Measurements from ENCODE around the gene GPBAR1.
A peak's percentile ranks its signal among the peaks of the same experiment; 100 is the strongest.

The GPBAR1 gene

GRCh38 chr2:218292048-218293014 is 31.5 kb downstream of the GPBAR1 start, which contains the start of gene TMBIM1:
TSS of gene TMBIM1 (minus strand) at chr2:218292503. CDS start at chr2:218282141, 10,362 bp downstream.
- H3K9me3 Mint-ChIP-seq: no peaks in the 10 kb centered on the region
- H3K36me3 Mint-ChIP-seq: peaks cover 1 to 6% of the 10 kb centered on the region in 2 donors
- H3K4me1 Mint-ChIP-seq: peaks cover 36 to 76% of the 10 kb centered on the region in 2 donors
- DNase-seq (peak; percentile 78), ATAC-seq (replicated peaks) (peak; percentile 85 to 86)
- peak within 1 kb of the TSS; percentile 85 for H3K27ac Mint-ChIP-seq
- H3K4me3 Mint-ChIP-seq: peak within 1 kb of the TSS; percentile 91
- H3K27me3 Mint-ChIP-seq: no peaks in the 10 kb centered on the region

DNA sequence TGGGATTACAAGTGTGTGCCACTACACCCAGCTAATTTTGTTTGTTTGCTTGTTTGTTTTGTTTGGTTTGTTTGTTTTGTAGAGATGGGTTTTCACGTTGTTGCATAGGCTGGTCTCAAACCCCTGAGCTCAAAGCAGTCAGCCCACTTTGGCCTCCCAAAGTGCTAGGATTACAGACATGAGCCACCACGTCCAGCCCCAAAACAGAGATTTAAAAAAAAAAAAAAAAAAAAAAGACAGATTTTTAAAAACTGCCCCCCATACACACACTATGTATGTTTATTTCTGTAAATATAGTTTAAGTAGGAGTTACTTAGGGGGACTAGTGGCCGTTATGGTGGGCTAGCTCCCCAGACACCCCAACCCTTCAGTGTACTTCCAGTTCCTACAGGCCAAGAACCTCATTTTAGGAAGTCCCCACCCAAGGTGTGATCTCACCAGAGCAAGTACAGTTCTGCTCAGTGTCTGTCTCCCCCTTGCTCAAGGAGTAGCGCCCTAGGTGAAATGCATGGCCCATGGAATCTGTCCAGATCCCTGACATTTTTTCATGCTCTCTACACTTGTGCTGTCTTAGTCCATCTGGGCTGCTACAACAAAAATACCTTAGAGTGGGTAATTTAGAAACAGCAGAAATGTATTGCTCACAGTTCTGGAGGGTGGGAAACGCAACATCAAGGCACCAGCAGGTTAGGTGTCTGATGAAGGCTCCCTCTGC is 33.1 kb downstream of the GPBAR1 start:
- Mint-ChIP-seq H3K9me3 (no peaks in the 10 kb centered on the region), H3K27me3 (no peaks in the 10 kb centered on the region), H3K36me3 (peaks cover 0 to 3% of the 10 kb centered on the region in 2 donors), H3K4me3 (peak overlapping the region in 1 of 2 donors; percentile 17), H3K27ac (no peak overlapping the region), H3K4me1 (peaks cover 26 to 63% of the 10 kb centered on the region in 2 donors)
- DNase-seq (no peak), ATAC-seq (replicated peaks) (no peak)

DNA sequence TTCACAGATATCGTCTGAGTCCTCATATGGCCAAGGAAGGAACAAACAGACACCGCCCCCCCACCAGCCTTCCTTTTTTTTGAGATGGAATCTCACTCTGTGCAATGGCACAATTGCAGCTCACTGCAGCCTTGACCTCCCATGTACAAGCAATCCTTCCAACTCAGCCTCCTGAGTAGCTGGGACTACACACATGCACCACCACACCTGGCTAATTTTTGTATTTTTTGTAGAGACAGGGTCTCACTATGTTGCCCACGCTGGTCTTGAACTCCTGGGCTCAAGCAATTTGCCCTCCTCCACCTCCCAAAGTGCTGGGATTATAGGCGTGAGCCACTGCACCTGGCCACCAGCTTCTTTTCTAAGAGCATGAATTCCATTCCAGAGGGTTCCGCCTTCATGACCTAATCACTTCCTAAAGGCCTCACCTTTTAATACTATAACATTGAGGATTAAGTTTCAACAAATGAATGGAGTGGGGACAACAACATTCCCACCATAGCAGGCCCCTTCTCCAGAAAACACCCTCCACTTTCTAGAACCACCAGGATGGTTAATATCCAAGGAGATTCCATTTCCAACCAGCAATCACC is 33.7 kb downstream of the GPBAR1 start:
- no peak overlapping the region for H3K27ac Mint-ChIP-seq
- no peaks in the 10 kb centered on the region for H3K9me3 Mint-ChIP-seq
- peaks cover 23 to 56% of the 10 kb centered on the region in 2 donors for H3K4me1 Mint-ChIP-seq
- no peaks in the 10 kb centered on the region for H3K36me3 Mint-ChIP-seq
- H3K4me3 Mint-ChIP-seq: no peak overlapping the region
- DNase-seq (no peak), ATAC-seq (replicated peaks) (no peak)
- no peaks in the 10 kb centered on the region for H3K27me3 Mint-ChIP-seq

DNA sequence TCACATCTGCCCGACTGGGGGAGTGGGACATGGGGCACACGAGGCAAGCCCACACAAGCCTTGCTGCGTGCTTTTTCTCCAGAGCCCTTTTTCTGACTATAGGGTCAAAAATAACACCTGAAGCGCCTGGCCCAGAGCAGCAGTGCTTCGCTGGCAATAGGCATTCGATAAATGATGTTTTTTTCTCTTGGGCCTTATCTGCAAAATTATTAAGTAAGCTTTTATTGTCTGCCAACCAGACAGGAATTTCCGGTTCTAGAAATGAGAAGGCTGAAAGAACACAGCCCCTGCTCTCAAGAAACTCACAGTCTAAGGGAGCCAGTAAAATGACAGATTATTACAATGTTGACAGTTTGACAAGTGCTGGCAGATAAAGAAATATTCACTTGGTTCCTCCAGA is 34.2 kb downstream of the GPBAR1 start:
- ATAC-seq (replicated peaks) (no peak), DNase-seq (no peak)
- Mint-ChIP-seq H3K4me3 (no peak overlapping the region), H3K27me3 (no peaks in the 10 kb centered on the region), H3K4me1 (peaks cover 19 to 51% of the 10 kb centered on the region in 2 donors), H3K27ac (peak overlapping the region; percentile 48), H3K36me3 (no peaks in the 10 kb centered on the region), H3K9me3 (no peaks in the 10 kb centered on the region)

DNA sequence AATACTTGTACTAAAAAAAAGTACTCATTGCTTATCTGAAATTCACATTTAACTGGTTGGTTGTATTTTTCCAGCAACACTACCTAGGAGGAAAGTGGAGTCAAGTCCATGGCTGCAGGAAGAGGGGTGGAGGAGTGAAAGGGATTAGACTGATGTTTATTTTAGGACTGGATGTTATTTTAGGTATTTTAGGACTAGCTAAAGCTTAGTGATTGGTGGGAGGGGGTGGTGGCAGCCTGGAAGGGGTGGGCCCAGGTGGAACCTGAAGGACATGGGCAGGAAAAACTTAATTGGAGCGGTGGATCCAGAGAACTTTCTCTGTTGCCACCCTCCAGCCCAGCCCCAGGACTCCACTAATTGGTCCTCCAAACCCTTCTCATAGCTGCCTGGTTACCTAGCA is 35.4 kb downstream of the GPBAR1 start:
- Mint-ChIP-seq H3K9me3 (no peaks in the 10 kb centered on the region), H3K4me1 (peaks cover 12 to 41% of the 10 kb centered on the region in 2 donors), H3K36me3 (no peaks in the 10 kb centered on the region), H3K27me3 (no peaks in the 10 kb centered on the region), H3K4me3 (no peak overlapping the region), H3K27ac (no peak overlapping the region)
- no peak for DNase-seq
- no peak for ATAC-seq (replicated peaks)

DNA sequence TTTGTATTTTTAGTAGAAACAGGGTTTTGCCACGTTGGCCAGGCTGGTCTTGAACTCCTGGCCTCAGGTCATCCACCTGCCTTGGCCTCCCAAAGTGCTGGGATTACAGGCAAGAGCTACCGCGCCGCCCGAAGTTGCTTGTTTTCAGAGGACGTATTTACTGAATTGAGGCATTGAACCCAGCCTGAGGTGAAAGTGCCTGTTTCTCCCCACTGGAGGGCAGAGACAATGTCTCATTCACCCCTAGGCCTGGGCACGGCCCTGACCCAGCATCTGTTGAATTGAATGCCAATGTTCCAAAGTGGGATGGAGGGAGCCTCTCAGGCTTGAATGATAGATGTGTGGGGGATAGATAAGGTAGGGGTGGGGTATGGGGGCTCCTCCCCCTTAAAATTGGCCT is 36.0 kb downstream of the GPBAR1 start:
- H3K4me3 Mint-ChIP-seq: no peak overlapping the region
- H3K9me3 Mint-ChIP-seq: no peaks in the 10 kb centered on the region
- H3K27me3 Mint-ChIP-seq: no peaks in the 10 kb centered on the region
- DNase-seq: no peak
- H3K36me3 Mint-ChIP-seq: no peaks in the 10 kb centered on the region
- H3K4me1 Mint-ChIP-seq: peaks cover 7 to 40% of the 10 kb centered on the region in 2 donors
- no peak for ATAC-seq (replicated peaks)
- no peak overlapping the region for H3K27ac Mint-ChIP-seq

GRCh38 chr2:218298314-218298875 is 37.6 kb downstream of the GPBAR1 start:
- Mint-ChIP-seq H3K36me3 (no peaks in the 10 kb centered on the region), H3K9me3 (no peaks in the 10 kb centered on the region), H3K27me3 (no peaks in the 10 kb centered on the region), H3K4me1 (peaks cover 6 to 28% of the 10 kb centered on the region in 2 donors), H3K27ac (no peak overlapping the region), H3K4me3 (no peak overlapping the region)
- no peak for DNase-seq
- ATAC-seq (replicated peaks): no peak

DNA sequence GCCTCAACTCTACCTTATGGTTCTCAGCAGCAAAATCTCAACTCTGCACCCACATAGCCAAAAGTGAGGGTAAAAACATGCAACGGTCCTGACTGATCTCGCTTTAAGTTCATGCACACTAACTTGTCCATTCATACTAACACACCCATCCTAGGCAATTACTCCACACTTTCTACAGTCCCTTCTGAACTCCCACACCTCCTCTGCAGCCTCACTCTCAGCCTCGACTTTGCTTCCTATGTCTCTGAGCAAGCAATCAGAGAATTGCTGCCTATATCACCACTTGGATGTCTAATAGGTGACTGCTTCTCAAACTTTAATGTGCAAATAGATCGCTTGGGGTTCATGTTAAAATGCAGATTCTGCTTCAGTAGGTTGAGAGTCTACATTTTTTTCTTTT is 39.3 kb downstream of the GPBAR1 start:
- no peaks in the 10 kb centered on the region for H3K9me3 Mint-ChIP-seq
- H3K4me1 Mint-ChIP-seq: peaks cover 3 to 10% of the 10 kb centered on the region in 2 donors
- no peak for DNase-seq
- no peak overlapping the region for H3K4me3 Mint-ChIP-seq
- no peaks in the 10 kb centered on the region for H3K36me3 Mint-ChIP-seq
- H3K27me3 Mint-ChIP-seq: no peaks in the 10 kb centered on the region
- H3K27ac Mint-ChIP-seq: no peak overlapping the region
- ATAC-seq (replicated peaks): no peak

- Mint-ChIP-seq H3K27ac (peak overlapping the region; percentile 42), H3K9me3 (no peaks in the 10 kb centered on the region), H3K4me1 (peaks cover 2 to 7% of the 10 kb centered on the region in 2 donors), H3K27me3 (no peaks in the 10 kb centered on the region), H3K36me3 (no peaks in the 10 kb centered on the region), H3K4me3 (no peak overlapping the region)
- peak; percentile 79 for DNase-seq
- ATAC-seq (replicated peaks): peak; percentile 97 to 98
Observed at GRCh38 chr2:218301176-218301819, 40.5 kb downstream of the GPBAR1 start.

GRCh38 chr2:218305383-218305782 is 44.6 kb downstream of the GPBAR1 start:
- H3K27ac Mint-ChIP-seq: no peak overlapping the region
- H3K27me3 Mint-ChIP-seq: no peaks in the 10 kb centered on the region
- ATAC-seq (replicated peaks) (no peak), DNase-seq (no peak)
- H3K9me3 Mint-ChIP-seq: no peaks in the 10 kb centered on the region
- peaks cover 4 to 7% of the 10 kb centered on the region in 2 donors for H3K4me1 Mint-ChIP-seq
- no peak overlapping the region for H3K4me3 Mint-ChIP-seq
- H3K36me3 Mint-ChIP-seq: no peaks in the 10 kb centered on the region

GRCh38 chr2:218306184-218306920 is 45.5 kb downstream of the GPBAR1 start:
- H3K4me3 Mint-ChIP-seq: no peak overlapping the region
- H3K27me3 Mint-ChIP-seq: no peaks in the 10 kb centered on the region
- no peak for DNase-seq
- ATAC-seq (replicated peaks): no peak
- no peak overlapping the region for H3K27ac Mint-ChIP-seq
- peaks cover 1 to 4% of the 10 kb centered on the region in 2 donors for H3K4me1 Mint-ChIP-seq
- H3K36me3 Mint-ChIP-seq: no peaks in the 10 kb centered on the region
- H3K9me3 Mint-ChIP-seq: no peaks in the 10 kb centered on the region

DNA sequence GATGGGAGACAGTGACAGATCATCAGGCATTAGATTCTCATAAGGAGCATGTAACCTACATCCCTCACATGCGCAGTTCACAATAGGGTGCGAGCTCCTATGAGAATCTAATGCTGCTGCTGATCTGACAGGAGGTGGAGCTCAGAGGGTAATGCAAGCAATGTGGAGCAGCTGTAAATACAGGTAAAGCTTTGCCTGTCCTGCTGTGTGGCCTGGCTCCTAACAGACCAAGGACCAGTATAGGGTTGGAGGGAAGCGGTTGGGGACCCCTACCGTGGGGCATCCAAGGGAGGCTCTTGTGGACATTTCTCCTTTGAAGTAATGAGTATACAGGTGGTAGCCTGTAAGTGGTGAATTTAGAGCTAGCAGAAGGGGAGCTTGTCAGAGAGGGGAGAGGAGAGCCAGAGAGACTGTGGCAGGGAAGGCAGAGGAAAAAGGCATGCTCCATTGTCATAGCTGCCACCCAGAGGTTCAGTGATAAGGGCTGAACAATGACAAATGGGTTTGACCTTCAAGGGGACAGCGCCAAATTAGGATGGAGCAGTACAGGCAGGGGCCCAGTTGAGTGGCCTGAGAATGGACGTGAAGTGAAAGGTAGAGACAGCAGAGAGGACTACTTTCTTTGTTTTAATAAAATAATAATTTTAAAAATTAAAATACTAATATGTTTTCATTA is 46.7 kb downstream of the GPBAR1 start:
- no peak for ATAC-seq (replicated peaks)
- no peaks in the 10 kb centered on the region for H3K27me3 Mint-ChIP-seq

More for the DNA sequence above, 46.7 kb downstream of the GPBAR1 start:
- Mint-ChIP-seq H3K36me3 (no peaks in the 10 kb centered on the region), H3K27ac (no peak overlapping the region), H3K4me3 (no peak overlapping the region), H3K4me1 (peaks cover 0 to 1% of the 10 kb centered on the region in 2 donors), H3K9me3 (no peaks in the 10 kb centered on the region)
- DNase-seq: no peak
